Suppressor macrophage treated with lipopolysaccharide for 1 hour (primary cell): ENCODE data around the gene MPND.
"Not testable (repeated sequence)": the region's sequence is repeated elsewhere in the genome, so short reads cannot be mapped to it uniquely, and the experiment has no call there.

ENCODE experiments used
- DNase-seq, 3 donors: peaks; one replicate each; pipeline ENCODE4 v3.0.0-alpha.2; 2020 to 2022

The MPND gene

GRCh38 chr19:4322942-4323665, 20.3 kb upstream of the MPND start:
- no peak for DNase-seq

- DNase-seq, result no peak
Measured at GRCh38 chr19:4323692-4324091, 19.7 kb upstream of the MPND start.

DNA sequence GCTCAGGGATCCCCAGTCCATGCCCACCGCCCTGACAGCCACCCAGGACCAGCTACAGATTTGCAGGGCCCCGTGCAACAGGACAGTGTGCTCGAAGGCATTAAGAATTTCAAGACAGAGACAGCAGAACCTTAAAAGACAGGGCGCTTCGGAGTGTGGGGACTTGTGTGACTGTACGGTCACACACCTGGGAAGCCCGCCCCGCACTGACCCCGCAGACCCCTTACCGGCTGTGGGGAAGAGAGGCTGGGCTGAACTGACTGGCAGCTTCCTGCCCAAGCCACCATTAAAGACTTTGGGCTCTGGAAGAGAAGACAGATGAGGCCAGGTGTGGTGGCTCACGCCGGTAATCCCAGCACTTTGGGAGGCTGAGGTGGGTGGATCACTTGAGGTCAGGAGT, 19.1 kb upstream of the MPND start:
- no peak for DNase-seq

DNA sequence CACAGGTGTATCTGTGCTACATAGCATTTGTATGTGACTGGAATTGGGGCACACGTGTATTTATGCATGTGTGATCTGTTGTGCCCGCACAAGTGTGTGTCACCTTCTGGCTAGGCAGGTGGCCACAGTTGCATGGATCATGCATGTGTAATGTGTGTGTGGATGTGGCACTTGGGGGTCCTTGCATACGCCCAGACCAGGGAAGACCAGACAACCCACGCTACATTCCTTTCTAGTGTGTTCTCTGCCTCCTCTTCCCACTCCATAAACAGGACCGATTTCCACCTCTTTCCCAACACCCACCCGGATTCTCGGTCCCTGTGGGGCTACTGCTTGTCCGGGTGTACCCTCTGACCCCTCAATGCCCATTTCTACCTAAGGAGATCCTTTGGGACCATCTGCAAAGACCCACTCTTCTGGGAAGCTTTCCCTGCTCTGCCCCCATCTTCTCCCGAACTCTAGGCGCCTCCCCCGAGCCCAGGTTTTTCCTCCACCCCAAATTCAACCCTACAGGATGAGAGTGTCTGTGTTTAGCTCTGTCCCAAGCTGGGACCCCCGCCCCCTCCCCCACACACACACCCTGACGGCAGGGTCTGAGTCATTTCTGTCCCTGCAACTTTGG, 17.0 kb upstream of the MPND start:
- no peak for DNase-seq

GRCh38 chr19:4326837-4327251, 16.5 kb upstream of the MPND start:
- DNase-seq, result no peak

DNA sequence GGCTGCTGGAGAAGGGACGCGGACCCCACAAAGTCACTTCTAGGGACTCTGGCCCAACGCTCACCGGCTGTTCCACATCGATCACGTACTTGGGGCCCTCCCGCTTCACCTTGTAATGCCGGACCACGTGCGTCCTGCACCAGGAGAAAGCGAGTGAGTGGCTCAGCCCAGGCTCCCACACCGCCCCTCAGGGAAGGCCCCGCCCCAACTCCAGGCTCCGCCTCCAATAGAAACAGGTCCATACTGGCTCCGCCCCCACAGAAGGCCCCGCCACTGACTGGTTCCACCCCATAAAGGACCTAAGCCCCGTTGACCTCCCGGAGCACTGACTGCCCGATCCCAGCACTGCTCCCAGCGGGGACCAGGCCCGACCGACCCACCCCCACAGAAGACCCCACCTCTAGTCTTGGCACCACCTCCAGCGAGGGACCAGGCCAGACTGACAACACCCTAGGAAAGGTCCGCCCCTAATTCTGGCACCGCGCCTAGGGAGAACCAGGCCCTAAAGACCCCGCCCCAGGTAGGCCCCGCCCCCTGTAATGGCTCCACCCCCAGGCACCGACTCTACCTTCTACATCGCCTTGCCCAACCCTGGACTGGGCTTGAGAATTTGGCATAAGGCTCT, 16.0 kb upstream of the MPND start:
- peak; percentile 47 to 79 (median 72) for DNase-seq

GRCh38 chr19:4327877-4328242, 15.5 kb upstream of the MPND start:
- DNase-seq, result no peak

GRCh38 chr19:4328243-4328990, 14.9 kb upstream of the MPND start:
- peak; percentile 81 to 96 (median 94) for DNase-seq

- DNase-seq, result not testable (repeated sequence)
Measured at GRCh38 chr19:4328991-4329681, 14.2 kb upstream of the MPND start.

- DNase-seq, result no peak
Measured at GRCh38 chr19:4329858-4330257, 13.5 kb upstream of the MPND start.

GRCh38 chr19:4334929-4335570, 8.3 kb upstream of the MPND start:
- no peak for DNase-seq

DNA sequence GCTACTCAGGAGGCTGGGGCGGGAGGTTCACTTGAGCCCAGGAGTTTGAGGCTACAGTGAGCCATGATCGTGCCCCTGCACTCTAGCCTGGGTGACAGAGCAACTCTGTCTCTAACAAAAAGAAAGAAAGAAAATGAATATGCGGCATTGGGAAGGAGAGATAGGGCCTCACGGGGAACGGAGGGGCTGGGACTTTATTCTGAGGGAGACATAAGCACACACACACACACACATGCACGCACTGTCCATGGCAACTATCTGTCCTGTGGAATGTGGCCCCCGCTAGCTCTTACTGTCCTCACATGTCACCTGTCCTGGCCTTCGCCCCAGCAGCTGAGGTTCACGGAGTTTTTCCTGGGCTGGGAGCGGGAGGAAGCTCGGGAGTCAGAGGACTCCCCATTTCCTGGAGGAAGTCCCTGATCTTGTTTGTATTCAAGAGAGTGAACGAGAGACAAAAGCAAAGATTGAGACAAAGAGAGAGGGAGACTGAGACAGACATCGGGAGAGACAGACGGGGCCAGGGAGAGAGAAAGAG, 5.4 kb upstream of the MPND start:
- DNase-seq, result peak in 1 of 3 donors; percentile 18

DNA sequence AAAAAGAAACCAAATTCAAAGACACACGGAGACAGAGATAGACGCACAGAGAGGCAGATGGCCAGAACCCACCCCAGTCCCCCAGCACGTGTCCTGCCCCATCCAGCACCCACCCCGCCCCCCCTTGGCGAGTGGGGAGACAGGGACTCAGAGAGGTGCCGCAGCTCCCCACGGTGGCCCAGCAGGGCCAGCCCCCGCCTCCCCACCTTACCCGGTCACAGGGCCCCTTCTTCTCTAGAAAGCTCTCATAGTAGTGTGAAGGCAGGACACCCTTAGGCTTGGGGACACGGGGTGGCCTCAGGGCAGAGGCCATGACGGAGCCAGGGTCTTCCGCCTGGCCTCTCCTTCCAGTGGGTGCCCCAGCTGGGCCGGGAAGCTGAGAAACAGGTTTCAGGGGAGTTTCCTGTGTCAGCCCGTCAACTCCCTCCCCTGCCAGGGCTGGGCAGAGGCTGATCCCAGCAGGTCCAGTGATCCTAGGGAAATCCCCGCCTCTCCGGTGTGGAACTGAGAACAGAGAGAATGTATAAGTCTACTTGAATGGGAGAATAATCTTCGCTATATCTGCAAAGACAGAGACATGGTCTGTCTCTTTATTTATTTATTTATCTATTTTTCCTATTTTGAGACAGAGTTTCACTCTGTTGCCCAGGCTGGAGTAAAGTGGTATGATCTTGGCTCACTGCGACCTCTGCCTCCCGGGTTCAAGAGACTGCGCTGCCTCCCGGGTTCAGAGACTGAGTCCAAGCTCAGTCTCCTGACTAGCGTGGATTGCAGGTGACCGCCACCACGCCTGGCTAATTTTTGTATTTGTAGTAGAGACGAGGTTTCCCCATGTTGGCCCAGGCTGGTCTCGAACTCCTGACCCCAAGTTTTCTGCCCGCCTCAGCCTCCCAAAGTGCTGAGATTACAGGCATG, 4.7 kb upstream of the MPND start, which contains the start of gene STAP2:
Gene STAP2 (minus strand): TSS at position 387 of the 915 bp plus-strand sequence. CDS start 74 bp downstream, at position 313.
- DNase-seq, result peak; percentile 16 to 50 (median 36)

GRCh38 chr19:4342314-4342614, 1.1 kb upstream of the MPND start:
- DNase-seq, result no peak

DNA sequence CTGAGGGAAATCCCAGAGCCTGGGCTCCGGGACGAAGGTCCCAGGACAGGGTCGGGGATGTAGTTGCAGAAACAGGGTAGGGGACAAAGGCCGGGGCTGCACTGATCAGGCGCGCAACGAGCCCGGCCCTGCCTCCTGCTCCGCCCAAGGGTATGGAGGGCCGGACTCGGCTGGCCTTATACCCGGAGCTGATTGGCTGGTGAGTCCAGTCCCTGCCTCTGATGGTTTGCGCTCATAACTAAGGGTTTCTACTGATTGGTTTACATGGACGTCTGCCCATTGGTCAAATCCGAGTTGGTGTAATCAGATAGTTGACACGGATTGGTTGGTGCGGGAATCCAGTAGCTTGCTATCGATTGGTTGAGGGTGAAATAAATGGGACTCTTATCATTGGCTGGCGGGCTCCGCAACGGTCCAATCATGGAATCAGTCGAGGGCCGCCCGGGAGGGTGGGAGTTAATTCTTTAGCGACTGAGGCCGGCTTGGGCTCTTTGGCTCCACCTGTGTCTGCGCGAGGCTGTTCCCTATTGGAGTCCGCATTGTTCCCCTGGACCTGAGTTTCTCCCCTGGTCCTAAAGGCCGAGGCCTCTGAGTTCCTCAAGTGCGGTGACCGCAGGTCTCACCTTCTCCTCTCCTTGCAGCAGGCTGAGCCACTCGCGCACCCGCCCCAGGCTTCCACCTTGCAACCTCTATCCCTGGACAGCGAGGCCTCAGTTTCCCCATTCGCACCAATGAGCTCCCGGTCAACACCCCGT, 570 bp upstream of the MPND start:
- DNase-seq, result peak; percentile 97 to 100 (median 99)

DNA sequence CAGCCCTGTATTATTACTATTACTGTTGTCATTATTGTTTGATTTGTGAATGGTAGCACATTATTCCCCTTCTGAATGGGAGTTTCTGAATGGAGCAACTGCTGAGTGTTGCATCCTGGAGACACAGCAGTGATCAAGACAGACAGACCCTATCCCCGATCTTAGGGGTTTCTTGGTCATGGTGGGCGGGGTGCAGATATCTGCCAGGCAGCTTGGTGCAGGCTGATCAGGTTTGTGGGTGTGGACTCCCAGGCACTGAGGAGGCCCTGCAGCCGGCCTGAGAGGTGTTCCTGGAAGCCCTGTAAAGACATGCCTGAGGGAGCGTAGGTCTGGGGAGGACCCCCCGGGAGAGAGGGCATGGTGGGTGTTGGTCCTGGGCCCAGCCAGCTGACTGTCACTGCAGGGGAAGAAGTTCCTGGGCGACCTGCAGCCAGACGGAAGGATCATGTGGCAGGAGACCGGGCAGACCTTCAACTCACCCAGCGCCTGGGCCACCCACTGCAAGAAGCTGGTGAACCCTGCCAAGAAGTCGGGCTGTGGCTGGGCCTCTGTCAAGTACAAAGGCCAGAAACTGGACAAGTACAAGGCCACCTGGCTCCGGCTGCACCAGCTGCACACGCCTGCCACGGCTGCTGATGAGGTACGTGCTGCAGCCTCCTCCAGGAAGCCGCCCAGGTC, 2.1 kb downstream of the MPND start:
- no peak for DNase-seq

DNA sequence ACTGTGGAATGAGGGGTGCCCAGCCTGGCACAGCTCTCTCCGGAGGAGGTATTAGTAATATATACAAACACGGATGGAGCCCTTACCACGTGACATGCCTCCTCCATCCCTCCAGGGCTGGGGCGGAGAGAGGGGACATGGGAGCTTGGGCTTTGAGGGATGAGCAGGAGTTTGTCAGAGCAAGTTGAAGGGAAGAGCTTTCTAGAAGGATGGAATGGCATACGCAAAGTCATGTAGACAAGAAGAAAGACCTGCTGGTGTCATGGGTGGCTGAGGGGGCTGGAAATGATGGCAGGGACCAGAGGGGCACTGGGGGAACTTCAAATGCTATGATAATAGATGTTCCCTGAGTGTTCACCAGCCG, 2.6 kb downstream of the MPND start:
- no peak for DNase-seq

- peak; percentile 82 to 86 (median 85) for DNase-seq
Measured at GRCh38 chr19:4347521-4347920, 4.2 kb downstream of the MPND start.

DNA sequence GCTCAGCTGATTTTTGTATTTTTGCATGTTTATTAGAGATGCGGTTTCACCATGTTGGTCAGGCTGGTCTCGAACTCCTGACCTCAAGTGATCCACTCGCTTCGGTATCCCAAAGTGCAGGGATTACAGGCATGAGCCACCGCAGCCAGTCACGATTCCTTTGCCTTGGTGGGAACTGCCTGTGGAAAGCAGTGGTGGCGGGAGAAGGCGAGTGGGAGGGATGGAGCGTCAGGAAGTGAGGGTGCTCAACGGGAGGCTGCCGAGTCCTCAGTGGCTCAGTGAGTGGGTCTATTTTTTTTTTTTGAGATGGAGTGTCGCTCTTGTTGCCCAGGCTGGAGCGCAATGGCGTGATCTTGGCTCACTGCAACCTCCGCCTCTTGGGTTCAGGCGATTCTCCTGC, 5.9 kb downstream of the MPND start:
- not testable (repeated sequence) for DNase-seq

- no peak for DNase-seq
Measured at GRCh38 chr19:4350111-4350510, 6.7 kb downstream of the MPND start.
